GM18909 (cell line): ENCODE results near the gene PFDN6.
"Not testable (repeated sequence)": the region's sequence is repeated elsewhere in the genome, so short reads cannot be mapped to it uniquely, and the experiment has no call there.

ENCODE experiments used
- ATAC-seq: cut with Tn5 transposase; IDR thresholded peaks from one replicate; pipeline ENCODE4 v1.9.1; 2021; ENCODE audit warnings: mild to moderate bottlenecking; ENCODE audit not compliant: unreplicated experiment, poor library complexity

The PFDN6 gene

DNA sequence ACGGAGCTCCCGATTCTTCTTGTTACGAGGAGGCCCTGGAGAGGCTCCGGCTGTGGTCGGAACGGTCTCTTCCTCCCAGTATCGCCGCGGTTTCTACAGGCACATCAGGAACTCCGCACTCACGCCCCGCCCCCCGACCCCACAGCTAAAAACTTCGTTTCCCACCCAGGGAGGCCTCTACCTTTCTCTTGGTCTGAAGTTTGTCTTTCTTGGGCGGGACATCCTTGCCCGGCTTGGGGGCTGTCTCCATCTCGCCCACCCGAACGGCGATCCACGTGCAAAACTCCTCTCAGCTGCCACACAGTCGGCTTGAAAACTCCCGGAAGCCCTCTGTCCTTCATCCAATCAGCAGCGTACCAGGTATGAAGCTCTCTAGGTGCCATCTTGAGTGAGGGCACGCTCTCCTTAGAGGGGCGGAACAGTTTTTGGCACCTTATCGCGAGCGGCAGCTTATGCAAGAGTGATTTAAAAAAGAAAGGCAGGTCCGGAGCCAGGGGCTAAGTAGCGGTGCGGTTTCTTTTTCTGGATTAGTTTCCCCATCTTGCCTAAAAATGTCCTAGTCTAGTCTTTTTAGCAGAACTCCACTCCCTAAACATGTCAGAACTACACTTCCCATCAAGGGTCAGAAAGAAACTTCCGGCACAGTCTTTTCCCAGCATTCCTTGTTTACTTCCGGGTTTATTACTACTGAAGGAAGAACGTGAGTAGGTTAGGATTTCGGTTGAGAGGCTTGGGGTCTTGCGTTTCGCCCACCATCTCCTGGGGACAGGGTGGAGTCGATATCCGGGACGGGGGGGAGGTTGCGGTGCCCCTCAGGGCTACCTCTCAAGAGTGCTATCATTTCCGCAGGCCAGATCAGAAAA, at the start of gene PFDN6, which contains the start of gene WDR46:
PFDN6 (plus strand) TSS at position 681 of the 863 bp plus-strand sequence. CDS start 256 bp downstream, outside the sequence.
WDR46 (minus strand) TSS at position 319 of the 863 bp plus-strand sequence; CDS start at position 250, 69 bp downstream.
- ATAC-seq, result peak; percentile 85

DNA sequence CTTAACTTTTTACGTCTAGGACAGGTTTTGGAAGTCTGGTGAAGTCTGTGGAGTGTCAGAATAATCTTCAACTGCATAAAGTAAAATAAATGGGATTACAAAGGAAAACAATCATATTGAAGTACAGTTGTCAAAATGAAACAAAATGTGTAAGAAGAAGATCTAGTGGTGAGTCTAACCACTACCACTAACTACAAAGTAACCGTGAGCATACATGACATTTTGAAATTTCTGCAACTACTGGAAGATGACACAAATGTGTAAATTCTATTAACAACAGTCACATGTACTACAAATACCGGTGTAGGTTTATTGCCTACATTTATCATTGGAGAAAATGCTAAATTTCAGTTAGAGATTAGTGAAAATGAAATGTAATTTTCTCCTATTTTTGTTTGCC, 47.4 kb upstream of the PFDN6 start:
- no peak for ATAC-seq

DNA sequence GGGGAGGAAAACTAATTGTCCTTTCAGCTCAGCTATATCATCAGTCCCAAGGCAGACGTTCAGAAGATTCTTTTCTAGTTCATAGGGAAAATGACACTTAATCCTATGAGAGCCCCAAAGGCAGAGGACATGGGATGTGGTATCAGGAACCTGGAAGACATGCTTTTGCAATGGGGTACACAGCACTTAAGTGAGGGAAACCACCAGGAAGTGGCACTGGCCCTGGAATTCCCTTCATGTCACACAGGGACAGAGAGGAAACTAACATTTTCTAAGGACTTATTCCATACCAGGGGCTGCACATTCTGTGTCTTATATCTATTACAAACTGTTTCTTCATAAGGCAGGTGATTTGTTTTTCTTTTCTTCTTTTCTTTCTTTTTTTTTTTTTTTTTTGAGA, 45.9 kb upstream of the PFDN6 start:
- ATAC-seq, result no peak

DNA sequence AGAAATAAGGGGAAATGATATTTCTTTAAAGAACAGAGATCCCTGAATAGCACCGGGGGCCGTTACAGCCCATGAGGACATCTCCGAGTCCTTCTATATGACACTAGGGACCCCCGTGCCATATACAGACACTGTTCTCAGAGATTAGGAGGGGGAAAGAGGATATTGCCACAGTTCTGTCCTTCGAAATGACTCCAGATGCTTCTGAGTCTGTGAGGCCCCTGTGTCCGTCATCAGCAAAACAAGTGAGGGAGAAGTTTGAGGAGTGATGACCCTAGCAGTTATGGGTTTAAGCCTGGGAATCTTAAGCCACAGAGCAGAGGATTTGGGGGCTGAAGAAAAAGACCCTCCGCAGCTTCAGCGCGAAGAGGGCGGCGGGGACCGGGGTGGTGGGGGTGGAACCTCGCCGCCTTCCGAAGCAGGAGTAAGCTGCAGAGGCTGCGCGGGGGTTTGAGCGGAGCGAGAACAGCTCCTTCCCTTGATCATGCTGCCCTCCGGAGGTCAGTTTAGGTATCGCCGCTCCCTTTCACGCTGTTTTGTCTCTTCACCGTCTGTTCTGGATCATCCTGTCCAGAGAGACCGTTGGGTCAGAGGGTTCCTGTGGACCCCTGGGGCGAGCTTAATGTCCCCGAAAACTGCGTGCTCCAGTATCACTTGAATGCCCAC, 41.3 kb upstream of the PFDN6 start:
- peak; percentile 42 for ATAC-seq

DNA sequence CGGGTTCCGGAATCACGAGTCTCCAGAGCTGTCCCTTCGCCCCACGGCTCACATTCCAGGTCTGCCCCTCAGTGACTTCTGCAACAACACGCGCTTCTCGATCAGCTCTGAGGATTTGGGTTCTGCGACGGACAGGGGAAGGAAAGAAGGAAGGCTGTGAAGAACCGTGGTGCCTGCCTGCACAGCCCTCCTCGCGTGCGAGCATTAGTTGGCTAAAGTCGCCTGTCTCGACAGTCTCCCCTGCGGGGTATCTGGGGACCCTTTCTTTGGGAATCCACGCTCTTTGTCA, 40.8 kb upstream of the PFDN6 start:
- peak; percentile 5 for ATAC-seq

DNA sequence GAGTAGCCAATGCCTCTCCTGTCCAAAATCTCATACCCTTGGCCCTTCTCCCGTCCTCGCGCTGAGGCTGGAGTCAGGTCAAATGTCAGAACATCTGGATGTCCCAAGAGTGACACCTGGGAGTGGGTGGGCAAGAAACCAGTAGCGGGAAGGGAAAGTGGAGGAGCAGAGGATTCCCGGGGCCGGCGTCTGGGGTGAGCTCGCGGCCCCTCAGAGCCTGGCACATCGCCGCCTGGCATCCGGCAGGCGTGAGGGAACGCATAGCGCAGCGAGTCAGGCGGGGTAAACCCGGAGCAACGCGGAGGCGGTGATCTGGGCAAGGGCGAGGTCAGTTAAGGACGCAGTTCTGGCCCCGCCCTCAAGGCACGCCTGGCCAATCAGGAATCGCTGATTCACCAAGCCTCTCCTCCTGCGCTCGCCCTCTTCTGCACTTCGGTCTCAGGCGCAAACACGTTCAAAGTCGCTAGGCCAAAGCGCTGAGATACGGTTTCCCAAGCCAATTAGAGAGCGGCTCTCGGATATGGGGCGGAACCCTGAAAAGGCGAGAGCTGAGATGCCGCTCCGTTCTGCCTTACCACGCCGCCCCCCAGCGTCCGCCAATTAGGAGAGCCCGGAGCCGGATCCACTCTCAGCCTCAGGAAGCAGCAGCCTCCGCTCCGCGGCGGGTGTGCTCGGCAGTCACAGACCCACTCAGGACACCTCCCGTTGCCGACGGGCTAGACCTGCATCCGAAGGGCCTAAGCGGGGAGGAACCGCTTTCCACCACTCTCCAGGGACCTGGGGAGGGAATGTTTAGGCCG, 40.3 kb upstream of the PFDN6 start:
- peak; percentile 93 for ATAC-seq

DNA sequence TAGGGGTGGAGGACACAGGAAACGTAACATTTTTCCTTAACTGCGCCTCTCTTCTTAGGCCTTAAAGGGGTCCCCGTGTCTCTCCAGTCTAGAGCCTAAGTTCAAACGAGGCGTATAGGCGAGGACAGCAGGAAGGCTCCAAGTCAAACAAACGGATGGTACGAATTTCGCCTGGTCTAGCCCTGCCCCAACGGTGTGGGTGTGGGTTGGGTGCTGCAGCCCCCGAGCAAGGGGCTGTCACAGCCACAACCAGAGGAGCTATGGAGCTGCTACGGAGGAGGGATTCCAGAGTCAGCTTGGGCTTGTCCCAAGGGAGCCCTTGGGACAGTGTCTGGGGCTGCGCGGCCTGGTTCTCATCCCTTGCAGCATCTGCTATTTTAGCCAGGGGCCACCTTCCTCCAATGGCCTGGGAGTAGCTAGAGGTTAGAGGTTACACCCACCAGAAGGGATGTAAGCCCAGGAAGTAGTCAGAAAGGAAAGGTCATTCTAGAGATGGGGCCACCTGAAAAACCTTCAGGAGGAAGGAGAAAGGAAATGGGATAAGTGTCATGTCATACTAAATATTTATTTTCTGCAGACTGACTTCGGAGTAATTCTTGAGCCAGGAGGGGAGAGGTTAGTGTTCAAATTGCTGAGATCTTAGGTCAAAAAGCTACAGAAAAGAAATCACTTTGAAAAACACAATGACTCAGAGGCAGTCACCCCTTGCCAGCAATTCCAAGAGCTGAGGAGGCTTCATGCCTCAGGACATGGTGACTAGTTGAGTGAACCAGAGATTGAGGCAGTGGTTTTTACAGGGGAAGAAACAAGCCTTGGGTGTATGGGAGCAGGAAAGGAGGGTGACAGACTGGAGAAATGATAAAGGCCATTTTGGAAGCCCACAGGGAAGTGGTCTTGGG, 39.4 kb upstream of the PFDN6 start:
- ATAC-seq, result no peak

DNA sequence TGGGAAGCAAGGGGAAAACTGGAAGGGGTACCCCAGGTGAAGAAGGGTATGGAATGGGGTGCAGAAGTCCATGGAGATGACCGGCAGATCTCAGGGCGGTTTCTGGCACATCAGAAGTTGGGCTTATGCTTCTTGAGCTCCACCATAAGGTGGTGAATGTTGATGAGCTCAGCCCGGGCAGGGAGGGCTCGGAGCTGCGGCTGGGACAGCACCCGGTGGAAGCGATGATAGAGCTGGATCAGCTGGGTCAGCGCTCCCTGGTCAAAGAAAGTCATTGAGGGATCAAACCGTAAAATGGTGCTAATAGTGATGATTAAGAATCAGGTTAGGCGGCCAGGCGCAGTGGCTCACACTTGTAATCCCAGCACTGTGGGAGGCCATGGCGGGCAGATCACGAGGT, 38.7 kb upstream of the PFDN6 start:
- no peak for ATAC-seq

DNA sequence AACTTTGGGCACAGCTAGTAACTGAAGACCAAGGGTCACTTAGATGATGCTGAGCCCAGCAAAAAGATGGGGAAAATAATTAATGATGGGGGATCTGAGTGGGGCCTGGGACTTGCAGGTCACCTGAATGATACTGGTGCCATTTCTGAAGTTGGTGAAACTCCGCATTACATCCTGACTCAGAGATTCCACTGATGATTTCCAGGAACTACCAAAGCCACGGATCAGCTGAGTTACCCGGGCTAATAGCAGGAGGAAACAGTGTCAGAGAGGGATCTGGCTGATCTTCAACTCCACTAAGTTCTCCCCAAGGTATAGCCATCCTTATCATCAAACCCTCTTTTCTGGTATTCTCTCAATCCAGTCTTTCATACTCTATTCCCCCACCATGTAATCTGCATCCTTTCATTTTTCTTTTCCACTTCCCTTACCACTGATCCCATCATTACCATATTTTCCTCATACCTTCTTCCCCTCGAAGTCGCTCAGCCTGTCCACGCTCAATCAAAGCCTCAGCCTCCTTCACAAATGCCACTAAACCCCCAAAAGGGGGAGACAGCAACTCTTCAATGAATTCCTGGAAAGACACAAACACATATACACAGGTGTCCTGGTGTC, 37.9 kb upstream of the PFDN6 start:
- no peak for ATAC-seq

DNA sequence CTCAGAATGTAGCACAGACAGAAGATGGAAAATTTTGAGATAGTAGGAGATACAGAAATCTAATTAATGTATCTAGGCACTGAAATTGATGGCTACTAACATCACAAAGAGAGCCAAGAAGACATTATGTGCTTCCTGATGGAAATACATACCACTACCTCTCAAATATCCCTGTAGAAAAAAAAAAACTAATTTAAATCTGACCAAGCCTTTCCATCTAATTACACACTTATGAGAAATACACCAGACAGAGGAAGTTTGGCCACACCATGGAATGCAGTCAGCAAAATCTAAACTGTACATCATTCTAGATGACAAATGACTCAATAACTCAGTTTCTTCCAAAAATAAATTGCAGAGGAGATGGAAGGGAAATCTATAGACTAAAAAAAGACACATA, 36.6 kb upstream of the PFDN6 start:
- ATAC-seq, result no peak

DNA sequence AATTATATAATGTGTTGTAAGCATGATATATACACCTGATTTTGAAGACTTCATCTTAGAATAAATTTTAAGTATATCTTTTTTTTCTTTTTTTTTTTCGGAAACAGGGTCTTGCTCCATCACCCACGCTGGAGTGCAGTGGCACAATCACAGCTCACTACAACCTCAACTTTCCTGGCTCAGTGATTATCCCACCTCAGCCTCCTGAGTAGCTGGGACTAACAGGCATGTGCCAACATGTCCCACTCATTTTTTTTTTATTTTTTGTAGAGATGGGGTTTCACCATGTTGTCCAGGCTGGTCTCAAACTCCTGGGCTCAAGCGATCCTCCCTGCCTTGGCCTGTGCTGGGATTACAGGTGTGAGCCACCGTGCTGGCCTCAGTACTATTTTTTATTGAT, 34.8 kb upstream of the PFDN6 start:
- no peak for ATAC-seq

DNA sequence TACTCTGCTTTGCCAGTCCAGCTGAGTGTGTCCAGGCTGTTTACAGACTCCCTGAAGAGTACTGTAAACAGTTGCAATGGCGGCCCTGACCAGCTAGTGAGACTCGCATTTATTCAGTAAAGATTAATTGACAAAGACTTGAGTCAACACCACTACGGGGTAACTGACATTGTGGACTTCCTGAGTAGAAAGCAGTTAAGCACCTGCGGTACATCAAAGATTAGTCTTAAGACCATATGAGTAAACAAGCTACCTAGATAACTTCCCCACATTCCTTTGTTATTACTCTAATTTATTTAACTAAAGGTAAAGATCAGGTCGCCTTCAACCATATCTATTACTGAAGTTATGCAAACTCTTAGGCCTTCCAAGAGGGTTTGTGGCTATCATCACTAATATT, 30.4 kb upstream of the PFDN6 start:
- ATAC-seq, result no peak

DNA sequence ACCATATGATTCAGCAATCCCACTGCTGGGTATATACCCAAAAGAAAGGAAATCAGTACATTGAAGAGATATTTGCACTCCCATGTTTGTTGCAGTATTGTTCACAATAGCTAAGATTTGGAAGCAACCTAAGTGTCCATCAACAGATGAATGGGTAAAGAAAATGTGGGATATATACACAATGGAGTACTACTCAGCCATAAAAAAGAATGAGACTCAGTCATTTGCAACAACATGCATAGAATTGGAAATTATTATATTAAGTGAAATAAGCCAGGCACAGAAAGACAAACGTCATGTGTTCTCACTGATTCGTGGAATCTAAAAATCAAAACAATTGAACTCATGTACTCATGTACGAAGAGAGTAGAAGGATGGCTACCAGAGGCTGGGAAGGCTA, 26.9 kb upstream of the PFDN6 start:
- ATAC-seq, result not testable (repeated sequence)

DNA sequence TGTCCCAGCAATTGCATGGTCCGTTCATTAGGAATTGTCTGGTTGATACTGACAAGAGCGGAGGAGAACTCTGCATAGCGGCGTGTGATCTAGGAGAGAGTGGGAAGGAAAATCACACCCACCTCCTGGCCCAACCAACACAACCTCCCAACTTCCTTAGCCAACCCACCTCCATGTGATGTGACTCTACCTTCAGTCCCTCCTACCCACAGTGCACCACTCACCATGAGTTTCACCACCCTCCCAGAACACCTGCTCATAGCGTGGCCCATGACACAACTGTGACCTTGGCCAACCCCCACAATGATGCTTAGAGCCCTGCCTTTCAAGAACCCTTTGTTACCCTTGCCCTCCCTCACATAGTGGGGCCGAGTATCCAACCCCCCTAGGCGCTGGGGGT, 25.4 kb upstream of the PFDN6 start:
- ATAC-seq, result no peak

DNA sequence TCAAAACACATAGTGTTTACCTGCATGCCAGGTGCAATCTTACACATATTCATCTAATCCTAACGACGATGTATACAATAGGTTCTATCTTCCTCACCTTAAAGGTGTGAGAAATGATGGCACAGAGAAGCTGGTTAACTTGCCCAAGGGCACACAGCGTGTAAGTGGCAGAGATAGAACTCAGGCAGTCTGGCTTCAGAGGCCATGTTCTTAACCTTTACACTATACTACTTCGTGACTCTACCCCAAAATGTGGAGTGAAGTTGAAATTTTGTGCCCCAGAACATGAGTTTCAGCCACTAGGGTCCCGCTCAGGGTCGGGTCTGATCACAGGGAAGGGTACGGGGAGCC, 18.3 kb upstream of the PFDN6 start:
- ATAC-seq, result peak; percentile 4

DNA sequence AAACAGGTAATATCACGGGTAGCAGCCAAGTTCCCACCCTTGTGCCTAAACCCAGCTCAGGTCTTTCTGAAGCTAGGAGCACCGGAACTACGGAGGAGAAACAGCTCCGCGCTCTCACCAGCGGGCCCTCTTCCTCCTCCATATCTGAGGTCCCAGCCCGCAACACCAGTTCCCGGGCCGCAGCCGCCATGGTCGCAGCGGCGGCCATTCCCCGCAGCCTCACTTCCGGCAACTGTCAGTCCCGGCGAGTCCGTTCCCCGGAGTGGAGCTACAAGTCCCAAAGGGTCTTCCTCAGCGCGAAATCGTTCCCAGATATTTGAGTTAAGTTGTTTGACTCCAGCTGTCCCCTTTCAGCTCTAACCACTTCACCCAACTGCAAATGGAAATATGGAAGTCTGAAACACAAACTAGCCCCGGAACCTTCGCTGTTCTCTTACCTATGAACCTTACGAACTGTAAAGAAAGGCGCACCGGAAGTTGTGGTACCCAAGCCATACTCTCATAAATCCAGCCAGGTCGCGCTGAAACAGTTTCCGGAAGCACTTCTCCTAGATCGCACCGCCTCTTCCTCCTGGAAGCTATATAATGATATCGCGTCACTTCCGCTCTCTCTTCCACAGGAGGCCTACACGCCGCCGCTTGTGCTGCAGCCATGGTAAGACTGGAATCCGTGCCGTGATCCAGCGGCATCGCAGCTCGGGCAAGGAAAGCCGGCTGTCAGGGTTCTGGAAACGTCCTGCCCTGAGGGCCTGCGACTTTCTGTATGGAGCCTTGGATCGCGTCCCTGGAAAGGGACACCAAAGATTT, 17.7 kb upstream of the PFDN6 start, which contains the start of the genes RPS18 and VPS52:
RPS18 (plus strand) TSS at position 608 of the 807 bp plus-strand sequence; CDS start at position 653, 45 bp downstream.
VPS52 (minus strand) TSS at position 409 of the 807 bp plus-strand sequence; CDS start at position 208, 201 bp downstream.
- ATAC-seq, result peak; percentile 83

DNA sequence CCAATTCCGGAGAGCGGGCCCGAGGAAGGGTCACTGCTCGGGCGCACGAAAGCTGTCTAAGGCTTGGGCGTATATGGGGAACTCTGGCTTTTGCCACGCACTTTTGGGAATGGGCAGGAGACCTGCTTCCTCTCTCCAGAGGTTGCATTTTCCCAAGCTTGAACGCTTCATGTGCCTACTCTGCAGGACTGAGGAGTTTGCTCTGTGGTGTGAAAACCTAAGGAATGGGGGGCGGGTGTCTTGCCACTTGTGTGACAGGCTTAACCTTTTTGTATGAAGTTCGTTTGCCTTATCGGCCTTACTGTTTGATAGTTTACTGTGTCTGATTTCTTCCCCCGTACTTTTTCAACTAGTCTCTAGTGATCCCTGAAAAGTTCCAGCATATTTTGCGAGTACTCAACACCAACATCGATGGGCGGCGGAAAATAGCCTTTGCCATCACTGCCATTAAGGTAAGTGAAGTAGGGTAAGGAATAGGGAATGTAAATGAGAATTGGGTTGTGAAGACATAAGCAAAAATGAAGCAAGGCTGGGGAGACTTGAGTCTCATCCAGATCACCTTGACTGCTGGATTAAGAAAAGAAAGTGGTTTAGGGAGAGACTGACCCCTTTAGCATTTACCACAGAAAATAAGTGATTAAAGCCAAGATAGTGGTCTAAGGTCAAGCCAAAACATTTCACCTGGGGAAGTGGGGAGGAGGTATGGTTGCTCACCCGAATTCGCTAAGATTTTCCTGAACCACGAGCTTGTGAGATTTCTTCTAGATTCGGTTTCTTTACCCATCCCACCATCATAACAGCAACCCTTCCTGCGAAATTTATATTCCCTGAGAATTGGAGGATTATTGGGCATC, 16.9 kb upstream of the PFDN6 start:
- no peak for ATAC-seq
